ENCODE results near the gene ABLIM3. TPM values are rescaled to one million over a fixed set of nuclear protein-coding genes. Genes with fewer than 3 reads are reported as not detected.

ABLIM3 gene
- polyA plus RNA-seq, 2 donors = 17.1 to 56.2 TPM

DNA sequence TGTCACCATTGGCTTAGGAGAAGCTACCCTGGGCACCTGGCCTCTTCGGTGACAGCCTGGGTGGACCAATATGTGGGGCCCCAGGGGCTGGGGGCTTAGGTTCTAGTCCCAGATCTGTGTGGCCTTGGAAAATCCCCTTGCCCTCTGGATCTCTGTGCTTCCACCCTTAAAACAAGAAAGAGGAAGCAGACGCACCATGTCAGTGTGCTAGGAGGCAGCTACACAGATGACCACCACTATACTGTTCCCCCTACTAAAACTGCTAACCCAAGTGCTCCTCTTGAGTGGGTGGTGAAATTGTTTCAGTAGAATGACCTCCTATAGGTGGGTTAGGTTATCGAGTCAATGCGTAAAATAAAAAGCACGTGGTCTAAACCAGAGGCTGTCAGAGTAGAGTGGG lies 161.3 kb downstream of the ABLIM3 start:
- 90 to 92% methylated on average over 5 of the region's 5 CpGs for WGBS, 2 donors

DNA sequence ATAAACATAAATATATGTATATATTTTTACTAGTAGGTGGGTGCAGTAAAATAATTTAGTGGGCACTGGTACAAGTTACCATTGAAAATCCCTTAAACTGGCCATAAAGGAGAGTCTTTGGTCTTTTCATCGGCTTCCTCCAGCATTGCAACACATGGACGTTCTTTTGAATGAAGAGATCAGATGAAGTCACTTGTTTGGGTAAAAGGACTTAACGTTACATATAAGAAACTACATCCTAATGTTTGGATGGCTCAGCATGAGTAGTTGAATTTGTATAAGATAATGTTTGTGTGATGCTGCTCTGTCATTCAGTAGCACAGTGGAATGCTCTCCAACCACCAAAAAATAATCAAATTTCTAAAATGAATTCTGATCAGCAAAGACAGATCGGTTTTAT lies 161.9 kb downstream of the ABLIM3 start:
- peaks cover 0 to 3% of the 10 kb centered on the region in 2 donors for H3K4me1 ChIP-seq (ENCODE audit: control insufficient read depth in 2 of 2, insufficient read depth in 2 of 2, low read length in 1 of 2)
- no peaks in the 10 kb centered on the region for H3K27me3 ChIP-seq (ENCODE audit: control insufficient read depth in 1 of 2, insufficient read depth in 2 of 2, low read length in 2 of 2)
- H3K27ac ChIP-seq (ENCODE audit: low read depth in 2 of 2, low read length in 1 of 2) = no peak overlapping the region
- 78 to 81% methylated on average over 4 of the region's 4 CpGs for WGBS, 2 donors
- peaks cover 0 to 3% of the 10 kb centered on the region in 2 donors for H3K36me3 ChIP-seq (ENCODE audit: control insufficient read depth in 2 of 2, insufficient read depth in 2 of 2, low read length in 1 of 2)
- no peak overlapping the region for H3K4me3 ChIP-seq (ENCODE audit: low read depth in 1 of 2, low read length in 2 of 2)
- H3K9me3 ChIP-seq (ENCODE audit: control insufficient read depth in 2 of 2, insufficient read depth in 1 of 2, low read depth in 1 of 2, low read length in 1 of 2) = no peaks in the 10 kb centered on the region

More for the DNA sequence above, 161.3 kb downstream of the ABLIM3 start:
- no peaks in the 10 kb centered on the region for H3K9me3 ChIP-seq (ENCODE audit: control insufficient read depth in 2 of 2, insufficient read depth in 1 of 2, low read depth in 1 of 2, low read length in 1 of 2)
- no peak overlapping the region for H3K27ac ChIP-seq (ENCODE audit: low read depth in 2 of 2, low read length in 1 of 2)
- H3K36me3 ChIP-seq (ENCODE audit: control insufficient read depth in 2 of 2, insufficient read depth in 2 of 2, low read length in 1 of 2) = peaks cover 0 to 3% of the 10 kb centered on the region in 2 donors
- no peak overlapping the region for H3K4me3 ChIP-seq (ENCODE audit: low read depth in 1 of 2, low read length in 2 of 2)
- H3K4me1 ChIP-seq (ENCODE audit: control insufficient read depth in 2 of 2, insufficient read depth in 2 of 2, low read length in 1 of 2) = peaks cover 0 to 3% of the 10 kb centered on the region in 2 donors
- no peaks in the 10 kb centered on the region for H3K27me3 ChIP-seq (ENCODE audit: control insufficient read depth in 1 of 2, insufficient read depth in 2 of 2, low read length in 2 of 2)

DNA sequence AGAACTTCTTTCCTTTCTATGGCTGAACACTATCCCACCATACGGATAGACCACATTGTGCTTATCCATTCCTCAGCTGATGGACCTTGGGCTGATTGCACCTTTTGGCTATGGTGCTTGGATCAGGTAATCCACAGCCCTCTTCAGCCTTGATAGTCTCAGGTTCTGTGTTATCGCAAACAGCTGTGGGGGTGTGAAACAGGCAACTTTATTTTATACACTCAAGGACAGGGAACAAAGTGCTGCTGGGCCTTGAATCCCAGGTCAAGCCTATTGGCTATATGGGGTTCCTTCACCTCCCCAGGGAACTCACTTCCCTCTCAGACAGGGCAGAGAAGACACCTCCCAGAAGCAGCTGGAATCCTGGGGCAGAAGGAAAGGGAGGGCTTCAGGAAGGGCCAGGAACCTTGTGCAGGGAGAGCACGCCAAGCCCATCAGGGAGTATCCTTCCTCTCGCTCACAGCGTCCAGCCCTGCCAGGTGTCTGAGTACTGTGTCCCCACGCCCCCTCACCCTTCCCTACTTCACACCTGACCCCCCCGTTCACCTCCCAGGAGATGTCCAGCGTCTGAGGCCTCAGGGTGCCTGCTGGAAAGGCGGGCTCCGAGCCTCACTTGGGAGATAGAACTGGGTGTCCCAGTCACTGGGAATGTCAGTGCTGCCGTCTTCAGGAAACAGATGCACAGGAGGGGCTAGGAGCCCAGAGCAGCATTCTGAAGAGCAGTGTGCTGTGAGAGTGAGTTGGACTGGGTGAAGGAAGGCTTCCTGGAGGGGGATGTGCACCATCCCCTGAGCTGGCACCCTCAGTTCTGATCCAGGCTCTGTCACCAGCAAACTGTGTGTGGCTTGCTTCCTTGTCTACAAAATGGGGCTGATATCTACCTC lies 163.1 kb downstream of the ABLIM3 start:
- peaks cover 0 to 3% of the 10 kb centered on the region in 2 donors for H3K4me1 ChIP-seq (ENCODE audit: control insufficient read depth in 2 of 2, insufficient read depth in 2 of 2, low read length in 1 of 2)
- peaks cover 0 to 3% of the 10 kb centered on the region in 2 donors for H3K36me3 ChIP-seq (ENCODE audit: control insufficient read depth in 2 of 2, insufficient read depth in 2 of 2, low read length in 1 of 2)
- no peaks in the 10 kb centered on the region for H3K27me3 ChIP-seq (ENCODE audit: control insufficient read depth in 1 of 2, insufficient read depth in 2 of 2, low read length in 2 of 2)
- H3K27ac ChIP-seq (ENCODE audit: low read depth in 2 of 2, low read length in 1 of 2) = no peak overlapping the region
- no peak overlapping the region for H3K4me3 ChIP-seq (ENCODE audit: low read depth in 1 of 2, low read length in 2 of 2)
- WGBS, 2 donors = 78 to 85% methylated on average over 11 of the region's 11 CpGs
- no peaks in the 10 kb centered on the region for H3K9me3 ChIP-seq (ENCODE audit: control insufficient read depth in 2 of 2, insufficient read depth in 1 of 2, low read depth in 1 of 2, low read length in 1 of 2)

DNA sequence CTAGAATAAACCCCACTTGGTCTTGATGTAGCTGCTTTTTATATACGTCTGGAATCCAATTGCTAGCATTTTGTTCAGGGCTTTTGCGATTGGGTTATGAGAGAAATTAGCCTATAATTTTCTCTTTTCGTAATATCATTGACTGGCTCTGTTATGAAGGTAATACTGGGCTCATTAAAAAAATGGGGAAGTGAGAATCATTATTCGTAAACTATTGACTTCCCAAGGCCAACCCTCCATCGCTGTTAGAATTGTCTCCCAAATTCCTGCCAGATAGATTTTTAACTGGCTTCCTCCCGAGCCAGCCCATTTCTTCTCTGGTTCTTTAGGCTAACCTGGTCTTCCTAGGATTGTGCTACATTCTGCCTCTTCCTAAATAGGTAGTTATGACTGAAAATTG lies 168.1 kb downstream of the ABLIM3 start:
- Histone ChIP-seq H3K4me1 (ENCODE audit: control insufficient read depth in 2 of 2, insufficient read depth in 2 of 2, low read length in 1 of 2) (peaks cover 0 to 2% of the 10 kb centered on the region in 2 donors), H3K27me3 (ENCODE audit: control insufficient read depth in 1 of 2, insufficient read depth in 2 of 2, low read length in 2 of 2) (no peaks in the 10 kb centered on the region), H3K36me3 (ENCODE audit: control insufficient read depth in 2 of 2, insufficient read depth in 2 of 2, low read length in 1 of 2) (no peaks in the 10 kb centered on the region), H3K27ac (ENCODE audit: low read depth in 2 of 2, low read length in 1 of 2) (no peak overlapping the region), H3K9me3 (ENCODE audit: control insufficient read depth in 2 of 2, insufficient read depth in 1 of 2, low read depth in 1 of 2, low read length in 1 of 2) (no peaks in the 10 kb centered on the region), H3K4me3 (ENCODE audit: low read depth in 1 of 2, low read length in 2 of 2) (no peak overlapping the region)
- WGBS, 2 donors = 81 to 84% methylated on average over 6 of the region's 6 CpGs

Other genes with a start within 250 kb of the ABLIM3 start
- 1 to 10 TPM; 1.4 to 5.1 TPM for gene SH3TC2, start 78.4 kb upstream of the ABLIM3 start, polyA plus RNA-seq
- gene AFAP1L1, start 130.4 kb downstream of the ABLIM3 start, polyA plus RNA-seq = 1 to 10 TPM; 2.1 to 2.6 TPM
- 10 to 100 TPM; 18.5 to 78.7 TPM for gene GRPEL2, start 204.0 kb downstream of the ABLIM3 start, polyA plus RNA-seq
- 1 to 10 TPM; 2.7 to 5.7 TPM for gene PCYOX1L, start 216.6 kb downstream of the ABLIM3 start, polyA plus RNA-seq
- gene IL17B, start 237.8 kb downstream of the ABLIM3 start, polyA plus RNA-seq = 1 to 10 TPM; 1.4 TPM

All from esophagus (tissue), 2 donors.